Transverse colon (tissue), 4 donors: ENCODE data around the gene TOM1L2. TPM values are rescaled to one million over a fixed set of nuclear protein-coding genes. Genes with fewer than 3 reads are reported as not detected.
A peak's percentile ranks its signal among the peaks of the same experiment; 100 is the strongest.

Source experiments
- DNase-seq: peaks from one replicate; pipeline ENCODE4 v3.0.0-alpha.2; 2019
- H3K27ac ChIP-seq, 4 donors: fragments of 200-600 bp; sonication (generic); 2 replicates each; pipeline ENCODE4 v1.5.1; 2016 to 2018; ENCODE audit warnings: inconsistent platforms in 4 of 4
- H3K27me3 ChIP-seq: fragments of 200-600 bp; sonication (generic); 2 replicates; pipeline ENCODE4 v1.5.1; 2017; ENCODE audit warnings: inconsistent platforms
- H3K36me3 ChIP-seq, 4 donors: fragments of 200-600 bp; sonication (generic); 2 replicates each; pipeline ENCODE4 v1.5.1; 2017 to 2019; ENCODE audit warnings: inconsistent platforms in 4 of 4
- H3K4me1 ChIP-seq, 4 donors: fragments of 200-600 bp; sonication (generic); 2 replicates each; pipeline ENCODE4 v1.5.1; 2017 to 2020; ENCODE audit warnings: inconsistent platforms in 4 of 4
- H3K4me3 ChIP-seq, 4 donors: fragments of 200-600 bp; sonication (generic); 1 replicate in 1 of 4; 2 replicates in 3 of 4; pipeline versions ENCODE4 v1.5.1 to v1.6.1; 2017 to 2019; ENCODE audit warnings: inconsistent platforms in 4 of 4
- H3K9me3 ChIP-seq, 2 donors: fragments of 200-600 bp; sonication (generic); 2 replicates each; pipeline ENCODE4 v1.5.1; 2017 to 2019; ENCODE audit warnings: inconsistent platforms in 2 of 2
- CTCF ChIP-seq, 5 experiments: fragments of 200-600 bp in 3 of 5; fragments of 450-650 bp in 2 of 5; sonication (generic) in 3 of 5; IDR thresholded peaks; 1 replicate in 2 of 5; 2 replicates in 3 of 5; pipeline ENCODE4 v1.5.1; 2016 to 2017; ENCODE audit warnings: antibody characterized with exemption in 5 of 5, inconsistent platforms in 3 of 5, mild to moderate bottlenecking in 2 of 5, moderate library complexity in 1 of 5
- EP300 ChIP-seq: sonication (generic); formaldehyde crosslinking; IDR thresholded peaks from one replicate; pipeline ENCODE4 v1.6.1; 2017; ENCODE audit warnings: antibody characterized with exemption, low read depth
- POLR2A ChIP-seq: fragments of 450-650 bp; IDR thresholded peaks from one replicate; pipeline ENCODE4 v1.6.1; 2016; ENCODE audit warnings: antibody characterized with exemption, mild to moderate bottlenecking, moderate library complexity
- POLR2AphosphoS5 ChIP-seq, 3 donors: sonication (generic); formaldehyde crosslinking; IDR thresholded peaks; one replicate each; pipeline ENCODE4 v1.6.1; 2016; ENCODE audit warnings: antibody characterized with exemption in 3 of 3
- WGBS, 2 donors: methylation state at CpG; one replicate each; pipeline ENCODE4 v1.1.5; 2018; ENCODE audit warnings: low coverage in 1 of 2; 5-methylcytosine and 5-hydroxymethylcytosine counted together
- in situ Hi-C, 4 donors: fragments of 200-750 bp; cut with MboI; loops; one replicate each; pipeline versions ENCODE4 v1.15.0 to v1.15.1; 2017; ENCODE audit warnings: low sequenced_read_pairs in 3 of 4, low pct_ligation_motif_present in 1 of 4, low pct_unique_long_range_greater_than_20kb in 1 of 4
- intact Hi-C: fragments of 100-400 bp; cut with DNase I; formaldehyde crosslinking; loops from one replicate; pipeline ENCODE4 v1.15.1; 2023; ENCODE audit warnings: low total_unique reads
- total RNA-seq, 4 donors: library from RNA; depleted of rRNA; stranded (reverse); fragments of >200 nt; gene quantifications; one replicate each; pipeline ENCODE4 v1.1.0, GENCODE V29; 2016

Gene TOM1L2
- total RNA-seq, 4 donors from 2014 or later = 65.9 to 178 (median 97.7) TPM

- TF ChIP-seq EP300 (no peak), POLR2A (no peak), CTCF (IDR thresholded peaks at IDR 0.05) (peak in 1 of 5 experiments; percentile 15), POLR2AphosphoS5 (IDR thresholded peaks at IDR 0.05) (no peak)
- 75% methylated on average over 18 of the region's 18 CpGs; no CpG with 5 or more reads in 1 of the 2 donors for WGBS, 2 donors
- intact Hi-C loops (no loop called here), in situ Hi-C loops (no loop called here)
- Histone ChIP-seq H3K4me1 (no peaks in the 10 kb centered on the region), H3K9me3 (no peaks in the 10 kb centered on the region), H3K4me3 (no peak overlapping the region), H3K27ac (no peak overlapping the region), H3K36me3 (no peaks in the 10 kb centered on the region), H3K27me3 (no peaks in the 10 kb centered on the region)
- no peak for DNase-seq
Measured at GRCh38 chr17:17994271-17995069, 22.3 kb upstream of the TOM1L2 start.

GRCh38 chr17:17993852-17994251 is 21.7 kb upstream of the TOM1L2 start:
- DNase-seq = no peak
- intact Hi-C loops = no loop called here
- Histone ChIP-seq H3K36me3 (no peaks in the 10 kb centered on the region), H3K27me3 (no peaks in the 10 kb centered on the region), H3K27ac (no peak overlapping the region), H3K9me3 (no peaks in the 10 kb centered on the region), H3K4me1 (no peaks in the 10 kb centered on the region), H3K4me3 (no peak overlapping the region)
- 98% methylated on average over 12 of the region's 12 CpGs; no CpG with 5 or more reads in 1 of the 2 donors for WGBS, 2 donors
- in situ Hi-C loops = no loop called here
- TF ChIP-seq CTCF (IDR thresholded peaks at IDR 0.05) (no peak), EP300 (no peak), POLR2AphosphoS5 (IDR thresholded peaks at IDR 0.05) (no peak), POLR2A (no peak)

GRCh38 chr17:17993366-17993765 is 21.2 kb upstream of the TOM1L2 start:
- H3K36me3 ChIP-seq = no peaks in the 10 kb centered on the region
- H3K27me3 ChIP-seq = no peaks in the 10 kb centered on the region
- H3K9me3 ChIP-seq = no peaks in the 10 kb centered on the region
- WGBS, 2 donors = 80 to 85% methylated on average over 2 of the region's 2 CpGs
- H3K4me1 ChIP-seq = no peaks in the 10 kb centered on the region
- intact Hi-C loops = no loop called here
- no peak for TF ChIP-seq POLR2AphosphoS5 (IDR thresholded peaks at IDR 0.05)
- DNase-seq = no peak
- no peak overlapping the region for H3K27ac ChIP-seq
- H3K4me3 ChIP-seq = no peak overlapping the region
- in situ Hi-C loops = no loop called here

- no peak for DNase-seq
- 96 to 100% methylated on average over 2 of the region's 2 CpGs for WGBS, 2 donors
- Histone ChIP-seq H3K4me3 (no peak overlapping the region), H3K9me3 (no peaks in the 10 kb centered on the region), H3K36me3 (no peaks in the 10 kb centered on the region), H3K4me1 (no peaks in the 10 kb centered on the region), H3K27ac (no peak overlapping the region), H3K27me3 (no peaks in the 10 kb centered on the region)
- intact Hi-C loops (no loop called here), in situ Hi-C loops (no loop called here)
- no peak for TF ChIP-seq CTCF (IDR thresholded peaks at IDR 0.05)
Measured at GRCh38 chr17:17990282-17990681, 18.1 kb upstream of the TOM1L2 start.

- Histone ChIP-seq H3K27ac (no peak overlapping the region), H3K27me3 (no peaks in the 10 kb centered on the region), H3K4me3 (no peak overlapping the region), H3K36me3 (no peaks in the 10 kb centered on the region), H3K9me3 (no peaks in the 10 kb centered on the region), H3K4me1 (no peaks in the 10 kb centered on the region)
- DNase-seq = no peak
- in situ Hi-C loops = no loop called here
- 91% methylated on average over 10 of the region's 10 CpGs; no CpG with 5 or more reads in 1 of the 2 donors for WGBS, 2 donors
- TF ChIP-seq EP300 = no peak
- no peak for TF ChIP-seq POLR2A
- no peak for TF ChIP-seq CTCF (IDR thresholded peaks at IDR 0.05)
- TF ChIP-seq POLR2AphosphoS5 (IDR thresholded peaks at IDR 0.05) = no peak
- intact Hi-C loops = no loop called here
Measured at GRCh38 chr17:17989618-17990017, 17.4 kb upstream of the TOM1L2 start.
